ENCODE results near the gene SORCS2. TPM values are rescaled to one million over a fixed set of nuclear protein-coding genes. Genes with fewer than 3 reads are reported as not detected.

Gene SORCS2
- total RNA-seq, 1 donor = 0.27 TPM

DNA sequence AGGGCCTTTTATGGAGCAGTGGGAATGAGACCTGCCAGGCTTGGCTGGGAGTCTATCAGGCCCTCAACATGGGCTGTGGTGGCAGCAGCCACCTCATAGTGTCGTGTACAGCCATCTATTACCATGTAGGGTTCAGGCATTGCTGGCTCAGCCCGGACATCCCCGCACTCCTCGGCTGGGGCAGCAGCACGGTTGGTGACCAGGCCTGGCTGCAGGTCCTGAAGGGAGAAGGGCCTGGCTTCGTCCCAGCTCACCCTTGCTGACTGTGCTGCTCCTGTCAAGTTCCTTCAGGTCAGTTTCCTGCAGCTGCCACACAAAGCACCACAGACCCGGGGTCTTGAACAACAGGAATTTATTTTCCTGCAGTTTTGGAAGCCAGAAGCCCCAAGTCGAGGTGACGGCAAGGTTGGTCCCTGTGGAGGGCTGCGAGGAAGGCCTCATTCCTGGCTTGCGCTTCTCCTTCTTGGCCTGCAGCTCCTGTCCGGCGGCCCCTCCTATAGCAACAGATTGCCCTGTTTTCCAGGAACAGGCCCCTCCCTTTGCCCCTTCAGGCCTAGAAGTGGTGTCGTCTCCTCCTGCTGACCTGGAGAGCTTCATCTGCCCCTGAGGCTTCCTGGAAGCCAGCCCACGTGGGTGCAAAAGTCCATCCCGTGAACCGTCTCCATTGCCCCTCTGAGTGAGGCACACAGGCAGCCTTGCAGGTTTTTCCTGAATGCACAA, 25.2 kb upstream of the SORCS2 start:
- no peak overlapping the region for H3K4me3 ChIP-seq (ENCODE audit: low read depth, low read length)
- no peak for DNase-seq (ENCODE audit: low read depth)
- no peak for TF ChIP-seq CTCF (IDR thresholded peaks at IDR 0.05; ENCODE audit: insufficient read depth, low read length)

DNA sequence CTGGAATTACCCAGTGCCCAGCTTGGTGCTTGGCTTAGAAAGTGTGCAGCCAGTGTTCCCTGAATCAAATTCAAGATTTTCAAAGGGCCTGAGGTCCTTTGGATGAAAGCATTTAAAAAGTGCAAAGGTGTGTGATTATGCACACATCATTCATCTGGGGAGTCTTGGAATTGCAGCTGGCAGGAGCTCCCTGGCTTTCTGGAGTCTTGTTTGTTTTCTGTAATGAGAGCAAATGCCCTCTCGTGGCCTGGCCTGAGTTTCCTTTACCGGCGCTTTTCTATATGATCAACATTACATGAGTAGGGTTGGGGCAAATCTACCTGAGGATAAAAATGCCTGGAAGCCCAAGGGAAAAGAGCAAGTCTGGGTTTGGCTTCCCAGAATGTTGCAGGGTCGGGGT, 24.6 kb upstream of the SORCS2 start:
- TF ChIP-seq CTCF (IDR thresholded peaks at IDR 0.05; ENCODE audit: insufficient read depth, low read length) = no peak
- DNase-seq (ENCODE audit: low read depth) = no peak
- H3K4me3 ChIP-seq (ENCODE audit: low read depth, low read length) = no peak overlapping the region

GRCh38 chr4:7168106-7168505, 24.2 kb upstream of the SORCS2 start:
- no peak overlapping the region for H3K4me3 ChIP-seq (ENCODE audit: low read depth, low read length)
- TF ChIP-seq CTCF (IDR thresholded peaks at IDR 0.05; ENCODE audit: insufficient read depth, low read length) = no peak
- no peak for DNase-seq (ENCODE audit: low read depth)

DNA sequence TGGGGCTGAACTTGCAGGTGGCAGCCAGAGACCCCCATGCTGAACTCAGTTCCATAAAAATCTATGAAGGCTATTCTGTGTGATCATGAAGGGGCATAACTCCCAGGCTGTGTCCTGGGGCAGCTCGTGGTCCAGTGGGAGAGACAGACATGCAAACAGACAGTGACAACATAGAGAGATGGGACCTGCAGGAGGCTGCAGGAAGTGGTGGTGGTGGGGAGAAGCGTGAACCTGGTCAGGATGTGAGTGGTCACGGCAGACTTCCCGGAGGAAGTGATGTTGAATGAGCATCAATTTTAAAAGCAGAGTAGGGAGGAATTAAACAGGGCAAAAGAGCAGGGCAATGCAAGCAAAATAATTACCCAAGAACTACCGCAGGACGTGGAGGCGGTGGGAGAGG, 23.2 kb upstream of the SORCS2 start:
- H3K4me3 ChIP-seq (ENCODE audit: low read depth, low read length) = no peak overlapping the region
- DNase-seq (ENCODE audit: low read depth) = no peak
- TF ChIP-seq CTCF (IDR thresholded peaks at IDR 0.05; ENCODE audit: insufficient read depth, low read length) = no peak

GRCh38 chr4:7170012-7170411, 22.3 kb upstream of the SORCS2 start:
- no peak overlapping the region for H3K4me3 ChIP-seq (ENCODE audit: low read depth, low read length)
- no peak for DNase-seq (ENCODE audit: low read depth)
- TF ChIP-seq CTCF (IDR thresholded peaks at IDR 0.05; ENCODE audit: insufficient read depth, low read length) = no peak

DNA sequence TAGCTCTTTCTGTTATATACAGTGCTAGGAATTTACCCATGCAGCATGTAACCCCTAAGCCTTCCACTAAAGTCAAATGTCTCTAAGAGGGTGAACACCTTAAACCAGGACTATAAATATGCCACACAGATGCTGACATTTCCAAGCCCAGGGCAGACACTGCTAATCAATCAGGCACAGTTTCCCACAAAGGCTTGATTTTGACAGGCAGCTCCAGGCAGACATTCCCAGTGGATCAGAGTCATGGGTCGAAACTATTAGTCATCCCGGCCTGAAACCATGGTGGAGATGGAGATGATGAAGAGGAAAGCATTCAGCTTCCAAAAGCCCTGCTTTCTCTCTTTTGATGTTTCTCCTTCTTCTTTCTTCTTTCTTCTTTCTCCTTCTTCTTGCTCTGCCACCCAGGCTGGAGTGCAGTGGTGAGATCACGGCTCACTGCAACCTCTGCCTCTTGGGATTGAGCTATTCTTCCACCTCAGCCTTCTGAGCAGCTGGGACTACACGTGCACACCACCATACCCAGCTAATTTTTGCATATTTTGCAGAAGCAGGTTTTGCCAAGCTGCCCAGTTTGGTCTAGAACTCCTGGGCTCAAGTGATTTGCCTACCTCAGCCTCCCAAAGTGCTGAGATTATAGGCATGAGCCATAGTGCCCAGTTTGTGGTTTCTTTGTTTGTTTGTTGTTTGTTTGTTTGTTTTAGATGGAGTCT, 21.0 kb upstream of the SORCS2 start:
- no peak for TF ChIP-seq CTCF (IDR thresholded peaks at IDR 0.05; ENCODE audit: insufficient read depth, low read length)
- DNase-seq (ENCODE audit: low read depth) = no peak

More for the DNA sequence above, 21.0 kb upstream of the SORCS2 start:
- H3K4me3 ChIP-seq (ENCODE audit: low read depth, low read length) = no peak overlapping the region
